ENCODE results near the gene KDELR1.

DNA sequence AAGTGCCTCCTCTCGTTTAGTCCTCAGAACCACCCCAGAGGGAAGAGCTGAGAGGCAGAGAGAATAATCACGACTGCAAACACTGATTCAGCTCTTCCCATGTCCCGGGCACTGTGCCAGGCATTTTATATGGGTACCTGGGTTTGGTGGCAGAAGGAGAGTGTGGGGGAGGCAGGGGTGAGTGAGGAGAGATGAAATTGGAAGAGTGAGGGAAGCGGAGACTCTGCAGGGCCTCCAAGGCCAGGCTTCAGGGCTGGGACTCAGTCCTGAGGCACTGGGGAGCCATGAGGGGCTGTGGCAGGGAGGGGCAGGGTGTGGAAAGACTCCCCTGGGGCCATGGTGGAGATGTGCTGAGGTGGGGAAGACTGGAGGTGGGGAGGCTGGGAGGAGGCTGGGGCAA lies 18.4 kb downstream of the KDELR1 start:
- TF ChIP-seq, protein P1, sequence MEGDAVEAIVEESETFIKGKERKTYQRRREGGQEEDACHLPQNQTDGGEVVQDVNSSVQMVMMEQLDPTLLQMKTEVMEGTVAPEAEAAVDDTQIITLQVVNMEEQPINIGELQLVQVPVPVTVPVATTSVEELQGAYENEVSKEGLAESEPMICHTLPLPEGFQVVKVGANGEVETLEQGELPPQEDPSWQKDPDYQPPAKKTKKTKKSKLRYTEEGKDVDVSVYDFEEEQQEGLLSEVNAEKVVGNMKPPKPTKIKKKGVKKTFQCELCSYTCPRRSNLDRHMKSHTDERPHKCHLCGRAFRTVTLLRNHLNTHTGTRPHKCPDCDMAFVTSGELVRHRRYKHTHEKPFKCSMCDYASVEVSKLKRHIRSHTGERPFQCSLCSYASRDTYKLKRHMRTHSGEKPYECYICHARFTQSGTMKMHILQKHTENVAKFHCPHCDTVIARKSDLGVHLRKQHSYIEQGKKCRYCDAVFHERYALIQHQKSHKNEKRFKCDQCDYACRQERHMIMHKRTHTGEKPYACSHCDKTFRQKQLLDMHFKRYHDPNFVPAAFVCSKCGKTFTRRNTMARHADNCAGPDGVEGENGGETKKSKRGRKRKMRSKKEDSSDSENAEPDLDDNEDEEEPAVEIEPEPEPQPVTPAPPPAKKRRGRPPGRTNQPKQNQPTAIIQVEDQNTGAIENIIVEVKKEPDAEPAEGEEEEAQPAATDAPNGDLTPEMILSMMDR (IDR thresholded peaks at IDR 0.05): no peak
- TF ChIP-seq POLR2AphosphoS5 (IDR thresholded peaks at IDR 0.05): no peak
- TF ChIP-seq POLR2A (IDR thresholded peaks at IDR 0.05): no peak

All from gastroesophageal sphincter (tissue), 3 donors.